Measurements from ENCODE around the gene GOLT1A.

- TF ChIP-seq RAD21 (conservative IDR thresholded peaks at IDR 0.05) (no peak), CTCF (IDR thresholded peaks at IDR 0.05; ENCODE audit: poor library complexity, severe bottlenecking) (no peak), TAF1 (IDR thresholded peaks at IDR 0.05; ENCODE audit: low read depth) (no peak), REST (IDR thresholded peaks at IDR 0.05; ENCODE audit: borderline replicate concordance) (no peak), POLR2AphosphoS5 (IDR thresholded peaks at IDR 0.05) (no peak), EZH2 (IDR thresholded peaks at IDR 0.05; ENCODE audit: borderline replicate concordance, insufficient read depth, low read length, poor library complexity, severe bottlenecking) (no peak)
Observed at GRCh38 chr1:204180133-204180532, 33.7 kb downstream of the GOLT1A start.

All from neural cell (in vitro differentiated cells).